Smooth muscle cell (in vitro differentiated cells): ENCODE results near the gene PMAIP1. TPM values are rescaled to one million over a fixed set of nuclear protein-coding genes. Genes with fewer than 3 reads are reported as not detected.

Experiments used
- DNase-seq: peaks from one replicate; lab custom pipeline; 2025; ENCODE audit not compliant: unreplicated experiment; lab: John Stamatoyannopoulos, UW
- H2AFZ ChIP-seq: fragments of 200-600 bp; sonication (generic); 2 replicates; pipeline ENCODE4 v1.6.0; 2016; ENCODE audit warnings: antibody characterized with exemption, low read depth, mild to moderate bottlenecking
- H3F3A ChIP-seq: fragments of 200-600 bp; sonication (generic); 2 replicates; pipeline ENCODE4 v1.6.0; 2017; ENCODE audit warnings: antibody characterized with exemption, low read depth
- H3K27ac ChIP-seq: fragments of 200-600 bp; sonication (generic); 2 replicates; pipeline ENCODE4 v1.5.1; 2016; ENCODE audit warnings: low read depth, mild to moderate bottlenecking
- H3K27me3 ChIP-seq: fragments of 200-600 bp; sonication (generic); 2 replicates; pipeline ENCODE4 v1.6.1; 2016; ENCODE audit warnings: low read depth, mild to moderate bottlenecking
- H3K36me3 ChIP-seq: fragments of 200-600 bp; sonication (generic); 2 replicates; pipeline ENCODE4 v1.5.1; 2016; ENCODE audit warnings: low read depth
- H3K4me1 ChIP-seq: fragments of 200-600 bp; sonication (generic); 2 replicates; pipeline ENCODE4 v1.5.1; 2016; ENCODE audit warnings: low read depth
- H3K4me2 ChIP-seq: fragments of 200-600 bp; sonication (generic); 2 replicates; pipeline ENCODE4 v1.6.0; 2016; ENCODE audit warnings: mild to moderate bottlenecking
- H3K4me3 ChIP-seq: fragments of 200-600 bp; sonication (generic); 2 replicates; pipeline ENCODE4 v1.5.1; 2016; ENCODE audit warnings: mild to moderate bottlenecking
- H3K79me2 ChIP-seq: fragments of 200-600 bp; sonication (generic); 2 replicates; pipeline ENCODE4 v1.6.0; 2016; ENCODE audit warnings: low read depth, mild to moderate bottlenecking
- H3K9ac ChIP-seq: fragments of 200-600 bp; sonication (generic); 2 replicates; pipeline ENCODE4 v1.6.0; 2016; ENCODE audit warnings: low read depth
- H3K9me3 ChIP-seq: fragments of 200-600 bp; sonication (generic); replicated peaks from 2 replicates; pipeline ENCODE4 v1.5.1; 2016; ENCODE audit warnings: low read depth
- H4K20me1 ChIP-seq: fragments of 200-600 bp; sonication (generic); 2 replicates; pipeline ENCODE4 v1.6.0; 2016; ENCODE audit warnings: low read depth
- WGBS: methylation state at CpG from one replicate; pipeline ENCODE4 v1.1.7; 2016; ENCODE audit warnings: low lambda C conversion rate; 5-methylcytosine and 5-hydroxymethylcytosine counted together
- polyA plus RNA-seq: library from polyadenylated mRNA; unstranded; fragments of >200 nt; fragmentation: Nextera tagmentation; extraction: Ambion mirVana; gene quantifications from 2 replicates; pipeline ENCODE4 v1.2.1, GENCODE V29; 2016
- total RNA-seq: library from RNA; depleted of rRNA; stranded (reverse); fragments of >200 nt; gene quantifications from 2 replicates; pipeline ENCODE4 v1.2.3, GENCODE V29; 2014
- TF ChIP-seq, protein P1 (sequence below): fragments of 200-600 bp; sonication (generic); IDR thresholded peaks from 2 replicates; pipeline ENCODE4 v1.5.1; 2017; ENCODE audit warnings: borderline replicate concordance, mild to moderate bottlenecking, antibody characterized with exemption; ENCODE audit not compliant: insufficient read depth, poor library complexity, severe bottlenecking

PMAIP1 gene
- total and polyA plus RNA-seq, 2 experiments from 2014 or later = 18.0 to 37.5 TPM

DNA sequence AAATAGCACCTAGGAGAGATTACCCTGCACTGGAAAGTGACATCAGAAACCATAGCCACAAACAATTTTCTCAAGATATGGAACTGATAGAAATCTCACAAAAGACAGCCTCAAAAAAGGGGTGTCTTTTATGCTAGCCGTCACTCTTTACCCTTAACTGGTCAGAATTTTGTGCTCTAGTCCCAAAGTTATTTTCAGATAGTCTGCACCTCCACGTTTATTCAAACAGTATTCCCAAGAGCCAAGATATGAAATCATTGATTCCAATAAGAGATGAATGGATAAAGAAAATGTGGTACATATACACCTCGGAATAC is 23.5 kb upstream of the PMAIP1 start:
- no peaks in the 10 kb centered on the region for H3K9me3 ChIP-seq
- no peaks in the 10 kb centered on the region for H3K27me3 ChIP-seq
- no peaks in the 10 kb centered on the region for H3K36me3 ChIP-seq
- H3K9ac ChIP-seq = no peak overlapping the region
- no peak overlapping the region for H3K4me3 ChIP-seq
- H4K20me1 ChIP-seq = no peaks in the 10 kb centered on the region
- H3K79me2 ChIP-seq = no peaks in the 10 kb centered on the region
- H3K4me2 ChIP-seq = no peak overlapping the region
- WGBS = 92% methylated on average over 3 of the region's 3 CpGs
- H2AFZ ChIP-seq = no peak overlapping the region
- TF ChIP-seq, protein P1, sequence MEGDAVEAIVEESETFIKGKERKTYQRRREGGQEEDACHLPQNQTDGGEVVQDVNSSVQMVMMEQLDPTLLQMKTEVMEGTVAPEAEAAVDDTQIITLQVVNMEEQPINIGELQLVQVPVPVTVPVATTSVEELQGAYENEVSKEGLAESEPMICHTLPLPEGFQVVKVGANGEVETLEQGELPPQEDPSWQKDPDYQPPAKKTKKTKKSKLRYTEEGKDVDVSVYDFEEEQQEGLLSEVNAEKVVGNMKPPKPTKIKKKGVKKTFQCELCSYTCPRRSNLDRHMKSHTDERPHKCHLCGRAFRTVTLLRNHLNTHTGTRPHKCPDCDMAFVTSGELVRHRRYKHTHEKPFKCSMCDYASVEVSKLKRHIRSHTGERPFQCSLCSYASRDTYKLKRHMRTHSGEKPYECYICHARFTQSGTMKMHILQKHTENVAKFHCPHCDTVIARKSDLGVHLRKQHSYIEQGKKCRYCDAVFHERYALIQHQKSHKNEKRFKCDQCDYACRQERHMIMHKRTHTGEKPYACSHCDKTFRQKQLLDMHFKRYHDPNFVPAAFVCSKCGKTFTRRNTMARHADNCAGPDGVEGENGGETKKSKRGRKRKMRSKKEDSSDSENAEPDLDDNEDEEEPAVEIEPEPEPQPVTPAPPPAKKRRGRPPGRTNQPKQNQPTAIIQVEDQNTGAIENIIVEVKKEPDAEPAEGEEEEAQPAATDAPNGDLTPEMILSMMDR = no peak
- H3K4me1 ChIP-seq = peaks cover 13% of the 10 kb centered on the region
- no peaks in the 10 kb centered on the region for H3F3A ChIP-seq
- DNase-seq = no peak
- H3K27ac ChIP-seq = peak overlapping the region; percentile 40

DNA sequence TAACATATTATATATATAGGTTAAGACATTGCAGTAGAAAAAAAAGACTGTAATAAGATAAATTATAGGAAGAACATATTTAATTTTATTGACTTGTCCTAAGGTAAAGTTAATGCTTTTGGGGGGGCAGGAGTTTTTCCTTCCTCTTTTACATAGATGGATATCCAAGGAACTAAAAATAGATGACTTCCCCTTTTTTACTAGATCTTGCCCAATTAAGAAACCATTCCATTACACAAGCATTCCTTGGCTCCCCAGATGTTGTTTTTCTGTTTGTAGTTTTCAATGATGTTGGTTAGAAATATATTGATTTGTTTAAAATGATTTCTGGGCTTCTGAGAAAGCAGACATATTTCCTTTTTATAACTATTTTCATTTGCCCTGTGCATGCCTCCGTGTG is 22.4 kb upstream of the PMAIP1 start:
- Histone ChIP-seq H2AFZ (no peak overlapping the region), H3K36me3 (no peaks in the 10 kb centered on the region), H3K4me3 (no peak overlapping the region), H3K79me2 (no peaks in the 10 kb centered on the region), H4K20me1 (no peaks in the 10 kb centered on the region), H3K27ac (no peak overlapping the region), H3K27me3 (no peaks in the 10 kb centered on the region), H3K4me1 (peaks cover 20% of the 10 kb centered on the region), H3K9ac (no peak overlapping the region), H3K4me2 (no peak overlapping the region), H3K9me3 (no peaks in the 10 kb centered on the region), H3F3A (no peaks in the 10 kb centered on the region)
- TF ChIP-seq, protein P1 = no peak
- WGBS = 38% methylated on average over 1 of the region's 1 CpG
- DNase-seq = no peak

DNA sequence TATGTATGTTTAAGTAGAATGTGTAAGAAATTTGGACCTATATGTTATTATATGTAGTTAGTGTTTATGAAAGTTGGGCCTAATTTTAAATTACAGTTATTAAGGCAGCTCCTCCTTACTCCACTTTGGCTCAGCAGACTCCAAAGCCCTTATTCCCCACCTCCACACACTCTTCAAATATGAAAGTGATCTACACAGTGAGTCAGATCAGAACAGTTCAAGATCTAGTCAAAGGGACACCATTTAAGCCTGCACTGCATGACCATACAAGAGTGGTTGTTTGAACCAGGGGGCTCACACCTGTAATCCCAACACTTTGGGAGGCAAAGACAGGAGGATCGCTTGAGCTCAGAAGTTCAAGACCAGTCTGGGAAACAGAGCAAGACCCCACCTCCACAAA is 21.2 kb upstream of the PMAIP1 start:
- WGBS = 100% methylated on average over 1 of the region's 1 CpG
- no peaks in the 10 kb centered on the region for H3K27me3 ChIP-seq
- no peak overlapping the region for H3K9ac ChIP-seq
- no peak overlapping the region for H3K27ac ChIP-seq
- H3K36me3 ChIP-seq = no peaks in the 10 kb centered on the region
- no peaks in the 10 kb centered on the region for H3K9me3 ChIP-seq
- H3K4me1 ChIP-seq = peaks cover 16% of the 10 kb centered on the region
- no peak overlapping the region for H3K4me2 ChIP-seq
- no peaks in the 10 kb centered on the region for H3K79me2 ChIP-seq
- H3F3A ChIP-seq = peaks cover 11% of the 10 kb centered on the region
- TF ChIP-seq, protein P1 = no peak
- no peak overlapping the region for H2AFZ ChIP-seq
- H3K4me3 ChIP-seq = no peak overlapping the region
- no peak for DNase-seq
- no peaks in the 10 kb centered on the region for H4K20me1 ChIP-seq

DNA sequence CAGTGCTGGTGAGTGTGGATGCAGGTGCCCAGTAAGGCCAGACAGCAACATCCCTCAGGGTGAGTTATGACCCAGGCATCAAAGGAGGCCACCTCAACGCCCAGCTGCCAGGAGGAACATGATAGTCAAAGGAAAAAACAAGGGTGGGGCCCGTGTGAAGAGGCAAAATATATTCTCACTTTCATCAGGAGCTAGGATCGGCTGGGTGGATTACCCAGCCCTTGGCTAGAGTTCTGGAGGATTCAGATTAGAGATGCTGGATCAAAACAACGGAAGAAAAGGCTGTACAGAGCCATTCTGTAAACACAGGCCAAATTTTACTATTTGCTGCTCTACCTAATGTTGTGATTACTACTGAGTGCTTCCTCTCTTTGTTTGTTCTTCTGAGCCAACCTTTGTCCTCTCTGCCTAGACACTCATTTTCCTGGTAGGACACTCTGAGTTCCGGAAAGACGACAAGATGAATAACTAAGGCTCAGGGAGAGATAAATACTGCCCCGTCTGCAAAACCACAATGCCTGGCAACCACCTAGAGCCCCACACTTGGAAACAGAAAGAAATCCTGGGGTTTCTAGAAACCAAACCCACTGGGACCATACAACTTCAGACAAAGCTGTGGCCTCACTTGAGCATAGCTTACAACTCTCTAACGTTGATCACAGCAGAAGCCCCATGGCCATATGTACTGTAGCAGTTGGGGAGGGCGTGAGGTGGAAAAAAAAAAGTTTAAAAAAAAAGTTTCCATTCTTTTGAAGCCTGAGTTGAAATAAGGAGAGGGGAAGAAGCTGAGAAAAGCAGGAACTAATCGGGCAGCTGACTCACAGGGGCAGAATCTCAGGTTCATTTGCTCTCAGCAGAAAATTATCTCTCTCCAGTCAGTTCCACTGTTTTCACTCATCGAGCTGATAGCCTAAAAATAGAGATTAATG is 17.8 kb upstream of the PMAIP1 start:
- WGBS = 22% methylated on average over 11 of the region's 11 CpGs
- Histone ChIP-seq H3K4me1 (peaks cover 17% of the 10 kb centered on the region), H4K20me1 (no peaks in the 10 kb centered on the region), H3K9me3 (no peaks in the 10 kb centered on the region), H2AFZ (peak overlapping the region; percentile 12), H3K4me2 (peak overlapping the region; percentile 69), H3F3A (peaks cover 14% of the 10 kb centered on the region), H3K9ac (peak overlapping the region; percentile 51), H3K79me2 (no peaks in the 10 kb centered on the region), H3K27me3 (no peaks in the 10 kb centered on the region), H3K27ac (peak overlapping the region; percentile 91), H3K36me3 (no peaks in the 10 kb centered on the region), H3K4me3 (peak overlapping the region; percentile 6)
- no peak for DNase-seq
- TF ChIP-seq, protein P1 = no peak
